Nephron progenitor cell (in vitro differentiated cells): ENCODE results near the gene CYB5A.

Experiments used
- DNase-seq: peaks from one replicate; pipeline ENCODE4 v3.0.0; 2021
- H3K27ac Mint-ChIP-seq: 2 replicates; pipeline ENCODE4 v1.8.0; 2021; ENCODE audit warnings: mild to moderate bottlenecking, moderate library complexity, mixed read lengths
- H3K27me3 Mint-ChIP-seq: 2 replicates; pipeline ENCODE4 v1.8.0; 2021; ENCODE audit warnings: mild to moderate bottlenecking, low read depth, mixed read lengths; ENCODE audit not compliant: poor library complexity
- H3K36me3 Mint-ChIP-seq: 2 replicates; pipeline ENCODE4 v1.8.0; 2021; ENCODE audit warnings: low read depth, mixed read lengths
- H3K4me1 Mint-ChIP-seq: 2 replicates; pipeline ENCODE4 v1.8.0; 2021; ENCODE audit warnings: mixed read lengths
- H3K4me3 Mint-ChIP-seq: 2 replicates; pipeline ENCODE4 v1.8.0; 2021; ENCODE audit warnings: mild to moderate bottlenecking, moderate library complexity, mixed read lengths
- H3K9me3 Mint-ChIP-seq: 2 replicates; pipeline ENCODE4 v1.8.0; 2021; ENCODE audit warnings: mild to moderate bottlenecking, moderate library complexity, mixed read lengths
- CTCF ChIP-seq: fragments of 200-600 bp; sonication (generic); IDR thresholded peaks from 2 replicates; pipeline ENCODE4 v1.5.0; 2021; ENCODE audit warnings: antibody characterized with exemption

CYB5A gene

GRCh38 chr18:74204526-74205152, 87.1 kb downstream of the CYB5A start:
- DNase-seq, result no peak
- no peak for TF ChIP-seq CTCF
- H3K4me3 Mint-ChIP-seq, result no peak overlapping the region
- peaks cover 8% of the 10 kb centered on the region for H3K4me1 Mint-ChIP-seq
- no peaks in the 10 kb centered on the region for H3K27me3 Mint-ChIP-seq
- H3K27ac Mint-ChIP-seq, result no peak overlapping the region
- H3K9me3 Mint-ChIP-seq, result no peaks in the 10 kb centered on the region
- H3K36me3 Mint-ChIP-seq, result no peaks in the 10 kb centered on the region

GRCh38 chr18:74203811-74204210, 88.0 kb downstream of the CYB5A start:
- DNase-seq, result no peak
- Mint-ChIP-seq H3K9me3 (no peaks in the 10 kb centered on the region), H3K27ac (peak overlapping the region; percentile 25), H3K36me3 (no peaks in the 10 kb centered on the region), H3K4me1 (peaks cover 8% of the 10 kb centered on the region), H3K4me3 (no peak overlapping the region), H3K27me3 (peaks cover 3% of the 10 kb centered on the region)
- no peak for TF ChIP-seq CTCF
